Measurements from ENCODE around the gene WFIKKN1. TPM values are rescaled to one million over a fixed set of nuclear protein-coding genes. Genes with fewer than 3 reads are reported as not detected.

The WFIKKN1 gene
- total and polyA plus RNA-seq, 4 donors = 0.31 to 2.5 (median 0.61) TPM

- Histone ChIP-seq H3K9me3 (ENCODE audit: control insufficient read depth in 4 of 4, insufficient read depth in 3 of 4, low read length in 3 of 4) (peaks cover 0 to 4% (median 0%) of the 10 kb centered on the region in 4 donors), H3K27ac (ENCODE audit: low read depth in 1 of 2, low read length in 1 of 2) (no peak overlapping the region), H3K9ac (ENCODE audit: insufficient read depth in 1 of 2, low read length in 2 of 2) (no peak overlapping the region), H3K4me1 (ENCODE audit: control insufficient read depth in 5 of 5, insufficient read depth in 5 of 5, low read length in 5 of 5) (peaks cover 0 to 15% (median 3%) of the 10 kb centered on the region in 5 donors), H3K4me3 (no peak overlapping the region), H3K27me3 (ENCODE audit: control insufficient read depth in 3 of 3, insufficient read depth in 3 of 3, low read length in 2 of 3) (no peaks in the 10 kb centered on the region), H3K36me3 (ENCODE audit: control insufficient read depth in 4 of 4, insufficient read depth in 4 of 4, low read length in 4 of 4) (peaks cover 2 to 46% (median 19%) of the 10 kb centered on the region in 4 donors)
- TF ChIP-seq CTCF (IDR thresholded peaks at IDR 0.05; ENCODE audit: control extremely low read depth, extremely low read depth) = no peak
- ATAC-seq (ENCODE audit: insufficient read depth, low FRiP score) (no peak), DNase-seq (no peak)
- whole genome bisulfite sequencing, 2 donors = 94 to 96% methylated on average over 10 to 13 of the region's 13 CpGs
Observed at GRCh38 chr16:669666-670065, 38.9 kb downstream of the WFIKKN1 start.

- Histone ChIP-seq H3K4me3 (no peak overlapping the region), H3K4me1 (ENCODE audit: control insufficient read depth in 5 of 5, insufficient read depth in 5 of 5, low read length in 5 of 5) (peaks cover 0 to 22% (median 4%) of the 10 kb centered on the region in 5 donors), H3K36me3 (ENCODE audit: control insufficient read depth in 4 of 4, insufficient read depth in 4 of 4, low read length in 4 of 4) (peaks cover 2 to 46% (median 19%) of the 10 kb centered on the region in 4 donors), H3K9me3 (ENCODE audit: control insufficient read depth in 4 of 4, insufficient read depth in 3 of 4, low read length in 3 of 4) (peaks cover 0 to 4% (median 0%) of the 10 kb centered on the region in 4 donors), H3K27me3 (ENCODE audit: control insufficient read depth in 3 of 3, insufficient read depth in 3 of 3, low read length in 2 of 3) (no peaks in the 10 kb centered on the region), H3K9ac (ENCODE audit: insufficient read depth in 1 of 2, low read length in 2 of 2) (no peak overlapping the region), H3K27ac (ENCODE audit: low read depth in 1 of 2, low read length in 1 of 2) (no peak overlapping the region)
- WGBS, 2 donors = 93 to 95% methylated on average over 52 of the region's 52 CpGs
- ATAC-seq (ENCODE audit: insufficient read depth, low FRiP score) = no peak
- TF ChIP-seq CTCF (IDR thresholded peaks at IDR 0.05; ENCODE audit: control extremely low read depth, extremely low read depth) = no peak
- DNase-seq = no peak
Observed at GRCh38 chr16:670485-671352, 39.9 kb downstream of the WFIKKN1 start.

- TF ChIP-seq CTCF (IDR thresholded peaks at IDR 0.05; ENCODE audit: control extremely low read depth, extremely low read depth) = no peak
- Histone ChIP-seq H3K9me3 (ENCODE audit: control insufficient read depth in 4 of 4, insufficient read depth in 3 of 4, low read length in 3 of 4) (peaks cover 0 to 4% (median 0%) of the 10 kb centered on the region in 4 donors), H3K4me1 (ENCODE audit: control insufficient read depth in 5 of 5, insufficient read depth in 5 of 5, low read length in 5 of 5) (peaks cover 0 to 22% (median 4%) of the 10 kb centered on the region in 5 donors), H3K4me3 (no peak overlapping the region), H3K27me3 (ENCODE audit: control insufficient read depth in 3 of 3, insufficient read depth in 3 of 3, low read length in 2 of 3) (no peaks in the 10 kb centered on the region), H3K9ac (ENCODE audit: insufficient read depth in 1 of 2, low read length in 2 of 2) (no peak overlapping the region), H3K36me3 (ENCODE audit: control insufficient read depth in 4 of 4, insufficient read depth in 4 of 4, low read length in 4 of 4) (peaks cover 2 to 46% (median 19%) of the 10 kb centered on the region in 4 donors), H3K27ac (ENCODE audit: low read depth in 1 of 2, low read length in 1 of 2) (no peak overlapping the region)
- DNase-seq = no peak
- WGBS, 2 donors = 88 to 92% methylated on average over 40 of the region's 40 CpGs
- no peak for ATAC-seq (ENCODE audit: insufficient read depth, low FRiP score)
Observed at GRCh38 chr16:671353-672131, 40.8 kb downstream of the WFIKKN1 start.
